Measurements from ENCODE around the gene STPG3. TPM values are rescaled to one million over a fixed set of nuclear protein-coding genes. Genes with fewer than 3 reads are reported as not detected.
A peak's percentile ranks its signal among the peaks of the same experiment; 100 is the strongest.

STPG3 gene
- total and polyA plus RNA-seq, 2 of the 4 experiments (the other 2 are of a cell fraction): not detected

- H3K27ac ChIP-seq (ENCODE audit: insufficient read depth, low read length): no peak overlapping the region
- H3K56ac ChIP-seq (ENCODE audit: extremely low read depth, insufficient read depth, low read length): no peak overlapping the region
- no peak overlapping the region for H3K4ac ChIP-seq (ENCODE audit: low read depth, low read length)
- DNase-seq (no peak), ATAC-seq (ENCODE audit: low read depth) (no peak)
- intact Hi-C loops (cut with micrococcal nuclease): no loop called here
- peak overlapping the region; percentile 72 for H2AK9ac ChIP-seq (replicated peaks; ENCODE audit: low read depth, low read length, poor library complexity)
- no peak overlapping the region for H3K4me3 ChIP-seq (ENCODE audit: insufficient read depth, low read depth, low read length)
- H3K36me3 ChIP-seq (ENCODE audit: control insufficient read depth, insufficient read depth, low read length): peaks cover 36% of the 10 kb centered on the region
- H4K5ac ChIP-seq (ENCODE audit: low read depth, low read length): no peak overlapping the region
- no peak overlapping the region for H2BK15ac ChIP-seq (ENCODE audit: low read depth, low read length)
- H3K4me2 ChIP-seq (ENCODE audit: low read depth, low read length): no peak overlapping the region
- H3K9me1 ChIP-seq (ENCODE audit: insufficient read depth, low read length): peaks cover 10% of the 10 kb centered on the region
- no peak overlapping the region for H2BK120ac ChIP-seq (ENCODE audit: low read depth, low read length)
- POLR2A ChIA-PET (ENCODE audit: unreplicated experiment): no interaction called here
- H3K79me1 ChIP-seq (ENCODE audit: low read depth in 1 of 2, low read length in 2 of 2): peaks cover 11 to 63% of the 10 kb centered on the region in 2 experiments
- whole genome bisulfite sequencing, 2 experiments (ENCODE audit: extremely low coverage in 2 of 2, insufficient read length in 1 of 2): 72% methylated on average over 6 of the region's 15 CpGs; no CpG with 5 or more reads in 1 of the 2 experiments
- CTCF ChIA-PET: no interaction called here
- no peak overlapping the region for H2BK20ac ChIP-seq (ENCODE audit: low read depth, low read length)
- BruUV-seq (replicated peaks): no TSS peak
- H4K20me1 ChIP-seq (ENCODE audit: insufficient read depth, low read length): peaks cover 23% of the 10 kb centered on the region
- H2AK5ac ChIP-seq (ENCODE audit: low read depth, low read length): no peak overlapping the region
- dilution Hi-C loops (cut with HindIII; ENCODE audit: low sequenced_read_pairs, unreplicated experiment): no loop called here
- no peak overlapping the region for H2AFZ ChIP-seq (replicated peaks; ENCODE audit: low read length, poor library complexity)
- TF ChIP-seq MAFK (IDR thresholded peaks at IDR 0.05; ENCODE audit: low read depth, low read length) (no peak), MXI1 (IDR thresholded peaks at IDR 0.05; ENCODE audit: borderline replicate concordance, low read depth, low read length) (no peak), RCOR1 (IDR thresholded peaks at IDR 0.05; ENCODE audit: insufficient replicate concordance, low read length) (no peak), CEBPB (IDR thresholded peaks at IDR 0.05; ENCODE audit: low read depth, low read length) (no peak), SMC3 (IDR thresholded peaks at IDR 0.05; ENCODE audit: low read depth, low read length) (no peak), RAD21 (IDR thresholded peaks at IDR 0.05; ENCODE audit: low read length) (no peak), NFE2L2 (IDR thresholded peaks at IDR 0.05; ENCODE audit: low read depth, low read length) (no peak), BHLHE40 (IDR thresholded peaks at IDR 0.05; ENCODE audit: low read depth, low read length) (no peak), POLR2A (IDR thresholded peaks at IDR 0.05; ENCODE audit: low read depth, low read length) (no peak), USF2 (IDR thresholded peaks at IDR 0.05; ENCODE audit: low read depth, low read length) (no peak), RFX5 (IDR thresholded peaks at IDR 0.05; ENCODE audit: low read depth, low read length) (no peak), CTCF (conservative IDR thresholded peaks at IDR 0.05; ENCODE audit: low read depth, low read length) (no peak), CHD1 (IDR thresholded peaks at IDR 0.05; ENCODE audit: low read depth, low read length) (no peak), ELK1 (IDR thresholded peaks at IDR 0.05; ENCODE audit: borderline replicate concordance, low read depth, low read length) (no peak), MAZ (IDR thresholded peaks at IDR 0.05; ENCODE audit: borderline replicate concordance, low read depth, low read length) (no peak), FOS (IDR thresholded peaks at IDR 0.05; ENCODE audit: low read depth, low read length) (no peak)
- H3K18ac ChIP-seq (ENCODE audit: low read depth, low read length): no peak overlapping the region
- H3K23ac ChIP-seq (ENCODE audit: low read depth, low read length): no peak overlapping the region
- in situ Hi-C loops (cut with MboI; ENCODE audit: low sequenced_read_pairs): no loop called here
- H4K91ac ChIP-seq (ENCODE audit: insufficient read depth, low read depth, low read length): no peak overlapping the region
- H3K9me3 ChIP-seq (ENCODE audit: control insufficient read depth, insufficient read depth, low read length): no peaks in the 10 kb centered on the region
- no peak overlapping the region for H2BK5ac ChIP-seq (ENCODE audit: low read depth, low read length, poor library complexity, severe bottlenecking)
- no peak overlapping the region for H4K8ac ChIP-seq (ENCODE audit: low read depth in 2 of 2, low read length in 2 of 2)
- H3K14ac ChIP-seq (replicated peaks; ENCODE audit: low read depth, low read length): no peak overlapping the region
- no peaks in the 10 kb centered on the region for H3K27me3 ChIP-seq (ENCODE audit: control insufficient read depth, insufficient read depth, low read length)
- no peak overlapping the region for H3K9ac ChIP-seq (ENCODE audit: low read depth, low read length)
- H3K4me1 ChIP-seq (ENCODE audit: control insufficient read depth, insufficient read depth, low read length): peaks cover 21% of the 10 kb centered on the region
Measured at GRCh38 chr9:137273611-137274320, 22.7 kb downstream of the STPG3 start.

Data from IMR-90 (cell line).